Endothelial cell (in vitro differentiated cells): ENCODE results near the gene CASP14. TPM values are rescaled to one million over a fixed set of nuclear protein-coding genes. Genes with fewer than 3 reads are reported as not detected.
A peak's percentile ranks its signal among the peaks of the same experiment; 100 is the strongest.
"Not testable (repeated sequence)": the region's sequence is repeated elsewhere in the genome, so short reads cannot be mapped to it uniquely, and the experiment has no call there.

Experiments
- DNase-seq: peaks from one replicate; pipeline ENCODE4 v3.0.0; 2021; ENCODE audit warnings: low spot score
- H3K27ac Mint-ChIP-seq: one replicate; pipeline ENCODE4 v1.8.0; 2021; ENCODE audit warnings: mixed read lengths, inconsistent platforms; ENCODE audit not compliant: unreplicated experiment
- H3K27me3 Mint-ChIP-seq: one replicate; pipeline ENCODE4 v1.8.0; 2021; ENCODE audit warnings: mild to moderate bottlenecking, moderate library complexity, mixed read lengths, inconsistent platforms; ENCODE audit not compliant: unreplicated experiment
- H3K36me3 Mint-ChIP-seq: one replicate; pipeline ENCODE4 v1.8.0; 2021; ENCODE audit warnings: mild to moderate bottlenecking, low read depth, mixed read lengths, inconsistent platforms; ENCODE audit not compliant: unreplicated experiment
- H3K4me1 Mint-ChIP-seq: one replicate; pipeline ENCODE4 v1.8.0; 2021; ENCODE audit warnings: mild to moderate bottlenecking, mixed read lengths, inconsistent platforms; ENCODE audit not compliant: unreplicated experiment
- H3K4me3 Mint-ChIP-seq: one replicate; pipeline ENCODE4 v1.8.0; 2021; ENCODE audit warnings: mild to moderate bottlenecking, mixed read lengths, inconsistent platforms; ENCODE audit not compliant: unreplicated experiment
- H3K9me3 Mint-ChIP-seq: one replicate; pipeline ENCODE4 v1.8.0; 2021; ENCODE audit warnings: mixed read lengths, inconsistent platforms; ENCODE audit not compliant: unreplicated experiment
- total RNA-seq: library from RNA; stranded (reverse); fragmentation: NEBNext Ultra II Directional; extraction: Animal tissue kit (Norgen Biotek cat#: 25700); gene quantifications from one replicate; pipeline ENCODE4 v1.2.1, GENCODE V29; 2021; ENCODE audit not compliant: unreplicated experiment
- TF ChIP-seq, protein P1 (sequence below): fragments of 200-600 bp; sonication (generic); IDR thresholded peaks from one replicate; pipeline ENCODE4 v1.5.0; 2021; ENCODE audit warnings: antibody characterized with exemption; ENCODE audit not compliant: unreplicated experiment

The CASP14 gene
- total RNA-seq, 1 donor from 2014 or later, result not detected

DNA sequence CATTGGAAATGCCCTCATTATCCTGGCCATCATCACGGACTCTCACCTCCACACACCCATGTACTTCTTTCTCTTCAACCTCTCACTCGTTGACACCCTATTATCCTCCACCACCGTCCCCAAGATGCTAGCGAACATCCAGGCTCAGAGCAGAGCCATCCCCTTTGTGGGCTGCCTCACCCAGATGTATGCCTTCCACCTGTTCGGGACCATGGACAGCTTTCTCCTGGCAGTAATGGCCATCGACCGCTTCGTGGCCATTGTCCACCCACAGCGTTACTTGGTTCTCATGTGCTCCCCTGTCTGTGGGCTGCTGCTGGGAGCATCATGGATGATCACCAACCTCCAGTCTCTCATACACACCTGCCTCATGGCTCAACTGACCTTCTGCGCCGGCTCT lies 37.9 kb downstream of the CASP14 start:
- no peak for DNase-seq
- H3K27ac Mint-ChIP-seq, result no peak overlapping the region
- TF ChIP-seq, protein P1, sequence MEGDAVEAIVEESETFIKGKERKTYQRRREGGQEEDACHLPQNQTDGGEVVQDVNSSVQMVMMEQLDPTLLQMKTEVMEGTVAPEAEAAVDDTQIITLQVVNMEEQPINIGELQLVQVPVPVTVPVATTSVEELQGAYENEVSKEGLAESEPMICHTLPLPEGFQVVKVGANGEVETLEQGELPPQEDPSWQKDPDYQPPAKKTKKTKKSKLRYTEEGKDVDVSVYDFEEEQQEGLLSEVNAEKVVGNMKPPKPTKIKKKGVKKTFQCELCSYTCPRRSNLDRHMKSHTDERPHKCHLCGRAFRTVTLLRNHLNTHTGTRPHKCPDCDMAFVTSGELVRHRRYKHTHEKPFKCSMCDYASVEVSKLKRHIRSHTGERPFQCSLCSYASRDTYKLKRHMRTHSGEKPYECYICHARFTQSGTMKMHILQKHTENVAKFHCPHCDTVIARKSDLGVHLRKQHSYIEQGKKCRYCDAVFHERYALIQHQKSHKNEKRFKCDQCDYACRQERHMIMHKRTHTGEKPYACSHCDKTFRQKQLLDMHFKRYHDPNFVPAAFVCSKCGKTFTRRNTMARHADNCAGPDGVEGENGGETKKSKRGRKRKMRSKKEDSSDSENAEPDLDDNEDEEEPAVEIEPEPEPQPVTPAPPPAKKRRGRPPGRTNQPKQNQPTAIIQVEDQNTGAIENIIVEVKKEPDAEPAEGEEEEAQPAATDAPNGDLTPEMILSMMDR, result no peak
- no peaks in the 10 kb centered on the region for H3K36me3 Mint-ChIP-seq
- no peaks in the 10 kb centered on the region for H3K4me1 Mint-ChIP-seq
- no peak overlapping the region for H3K4me3 Mint-ChIP-seq
- no peaks in the 10 kb centered on the region for H3K9me3 Mint-ChIP-seq
- peaks cover 2% of the 10 kb centered on the region for H3K27me3 Mint-ChIP-seq

DNA sequence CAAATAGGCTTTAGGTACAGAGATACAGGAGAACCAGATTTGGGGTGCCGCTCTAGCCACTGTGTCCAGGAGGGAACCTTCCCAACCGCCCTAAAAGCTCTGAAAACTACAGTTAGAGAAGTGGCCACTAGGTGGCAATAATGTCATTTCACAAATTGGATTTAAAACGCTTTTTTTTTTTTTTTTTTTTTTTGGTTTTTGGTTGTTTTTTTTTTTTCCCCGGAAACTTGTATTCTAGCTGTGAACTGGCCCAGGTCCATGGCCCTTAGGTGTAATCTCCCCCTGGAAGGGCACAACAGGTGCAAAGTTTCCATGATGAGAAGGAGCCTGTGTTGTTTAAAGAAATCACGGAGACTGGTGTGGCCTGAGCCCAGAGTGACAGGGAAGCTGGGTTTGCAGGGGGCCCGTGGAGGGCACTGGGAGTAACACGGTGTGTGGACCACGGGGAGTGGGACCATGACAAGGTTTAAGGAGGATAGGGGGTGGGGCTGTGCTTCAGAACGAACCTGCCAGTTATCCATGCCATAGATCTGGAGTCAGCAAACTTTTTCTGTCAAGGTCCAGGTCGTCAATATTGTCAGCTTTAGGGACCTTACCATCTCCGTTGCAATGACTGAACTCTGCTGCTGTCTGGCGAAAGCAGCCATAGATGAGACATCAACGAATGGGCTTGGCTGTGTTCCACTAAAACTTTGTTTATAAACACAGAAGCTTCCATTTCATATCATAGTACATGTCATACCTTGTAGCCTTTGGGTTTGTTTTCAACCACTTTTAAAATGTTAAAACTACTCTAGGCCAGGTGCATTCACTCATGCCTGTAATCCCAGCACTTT lies 42.9 kb downstream of the CASP14 start:
- Mint-ChIP-seq H3K9me3 (no peaks in the 10 kb centered on the region), H3K4me1 (no peaks in the 10 kb centered on the region), H3K36me3 (no peaks in the 10 kb centered on the region), H3K27me3 (no peaks in the 10 kb centered on the region), H3K4me3 (no peak overlapping the region), H3K27ac (no peak overlapping the region)
- DNase-seq, result peak; percentile 59
- TF ChIP-seq, protein P1, result peak; percentile 85

DNA sequence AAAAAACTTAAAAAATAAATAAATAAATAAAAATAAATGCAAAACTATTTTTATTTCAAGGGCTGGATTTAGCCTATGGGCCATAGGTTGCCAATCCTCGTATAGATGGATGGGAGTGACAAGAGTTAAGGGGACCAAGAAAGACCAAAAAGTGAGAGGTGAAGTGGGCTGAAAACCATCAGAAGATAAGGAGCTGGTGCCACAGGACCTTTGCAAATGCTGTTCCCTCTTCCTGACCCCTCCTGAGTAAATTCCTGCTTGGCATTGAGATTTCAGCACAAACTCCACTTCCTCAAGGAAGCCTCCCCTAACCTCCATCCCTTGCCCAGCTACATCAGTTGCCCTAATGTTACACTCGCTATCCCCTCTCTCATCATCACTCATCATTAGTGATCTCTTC lies 43.7 kb downstream of the CASP14 start:
- Mint-ChIP-seq H3K4me3 (no peak overlapping the region), H3K4me1 (no peaks in the 10 kb centered on the region), H3K27me3 (no peaks in the 10 kb centered on the region), H3K9me3 (no peaks in the 10 kb centered on the region), H3K27ac (no peak overlapping the region), H3K36me3 (no peaks in the 10 kb centered on the region)
- TF ChIP-seq, protein P1, result no peak
- no peak for DNase-seq

DNA sequence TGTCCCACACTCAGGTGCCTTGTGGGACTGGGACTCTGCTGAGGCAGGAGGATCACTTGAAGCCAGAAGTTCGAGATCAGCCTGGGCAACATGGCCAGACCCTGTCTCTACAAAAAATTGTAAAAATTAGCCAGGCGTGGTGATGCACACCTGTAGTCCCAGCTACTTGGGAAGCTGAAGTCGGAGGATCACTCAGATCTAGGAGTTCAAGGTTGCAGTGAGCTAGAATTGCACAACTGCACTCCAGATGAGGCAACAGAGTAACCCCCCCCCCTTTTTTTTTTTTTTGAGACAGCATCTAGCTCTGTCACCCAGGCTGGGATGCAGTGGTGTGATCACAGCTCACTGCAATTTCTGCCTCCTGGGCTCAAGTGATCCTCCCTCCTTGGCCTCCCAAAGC lies 46.9 kb downstream of the CASP14 start:
- TF ChIP-seq, protein P1, result no peak
- Mint-ChIP-seq H3K9me3 (no peaks in the 10 kb centered on the region), H3K27ac (no peak overlapping the region), H3K36me3 (no peaks in the 10 kb centered on the region), H3K4me1 (peaks cover 5% of the 10 kb centered on the region), H3K27me3 (peaks cover 11% of the 10 kb centered on the region), H3K4me3 (no peak overlapping the region)
- no peak for DNase-seq

DNA sequence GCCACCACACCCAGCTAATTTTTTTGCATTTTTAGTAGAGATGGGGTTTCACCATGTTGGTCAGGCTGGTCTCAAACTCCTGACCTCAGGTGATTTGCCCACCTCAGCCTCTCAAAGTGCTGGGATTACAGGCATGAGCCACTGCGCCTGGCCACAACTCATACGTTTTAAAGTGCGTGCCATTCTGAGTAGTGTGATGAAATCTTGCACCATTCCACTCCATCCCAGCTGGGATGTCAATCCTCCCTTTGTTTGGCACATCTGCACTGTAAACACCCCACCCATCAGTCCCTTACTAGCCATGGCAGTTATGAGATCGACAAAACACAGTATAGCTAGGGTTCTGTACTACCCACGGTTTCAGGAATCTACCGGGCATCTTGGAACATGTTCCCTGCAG lies 48.7 kb downstream of the CASP14 start:
- not testable (repeated sequence) for H3K9me3 Mint-ChIP-seq, H3K27ac Mint-ChIP-seq, DNase-seq, H3K4me3 Mint-ChIP-seq, H3K36me3 Mint-ChIP-seq
- peaks cover 13% of the 10 kb centered on the region for H3K27me3 Mint-ChIP-seq
- peaks cover 10% of the 10 kb centered on the region for H3K4me1 Mint-ChIP-seq
